SK-N-SH (cell line): ENCODE measurements around the gene RAB34. TPM values are rescaled to one million over a fixed set of nuclear protein-coding genes. Genes with fewer than 3 reads are reported as not detected.

Experiments
- CTCF ChIA-PET: fragments of 300-600, 350-600 bp; formaldehyde crosslinking; extraction: SDS; loops from one replicate; lab custom pipeline; 2021; lab: Yijun Ruan, JAX
- POLR2A ChIA-PET: fragments of 350-600 bp; sonication (Branson Sonifier 250); formaldehyde crosslinking; extraction: SDS; loops from one replicate; lab custom pipeline; 2020; ENCODE audit warnings: antibody characterized with exemption, inconsistent platforms; lab: Yijun Ruan, JAX
- DNase-seq: peaks from one replicate; pipeline ENCODE4 v3.0.0; 2012
- H2AFZ ChIP-seq: fragments of 200-600 bp; sonication (generic); 2 replicates; pipeline ENCODE4 v1.8.1; 2016; ENCODE audit warnings: antibody characterized with exemption, mild to moderate bottlenecking, low read depth
- H3F3A ChIP-seq: fragments of 200-600 bp; sonication (generic); replicated peaks from 2 replicates; pipeline ENCODE3; 2016; ENCODE audit warnings: antibody characterized with exemption, mild to moderate bottlenecking; ENCODE audit not compliant: insufficient read depth
- H3K27ac ChIP-seq, 2 experiments: fragments of 200-500 bp in 1 of 2; fragments of 200-600 bp in 1 of 2; sonication (Bioruptor generic) in 1 of 2; sonication (generic), shearing (Covaris generic) in 1 of 2; 2 replicates each; pipeline versions ENCODE4 v1.5.1 to v1.6.1; 2014 to 2016; ENCODE audit warnings: low read depth in 2 of 2, inconsistent platforms in 1 of 2, low read length in 1 of 2, mild to moderate bottlenecking in 1 of 2, mixed read lengths in 1 of 2
- H3K27me3 ChIP-seq: fragments of 200-600 bp; sonication (generic), shearing (Covaris generic); 2 replicates; pipeline ENCODE4 v1.6.1; 2016; ENCODE audit warnings: mixed run types; ENCODE audit not compliant: insufficient read depth
- H3K36me3 ChIP-seq, 2 experiments: fragments of 200-500 bp in 1 of 2; fragments of 200-600 bp in 1 of 2; sonication (Bioruptor generic) in 1 of 2; sonication (generic) in 1 of 2; replicated peaks in 1 of 2; 2 replicates each; pipeline versions ENCODE3 to v1.5.1; 2014 to 2016; ENCODE audit warnings: low read length in 1 of 2, mild to moderate bottlenecking in 1 of 2; ENCODE audit not compliant: insufficient read depth in 2 of 2, control insufficient read depth in 1 of 2
- H3K4me1 ChIP-seq, 2 experiments: fragments of 200-500 bp in 1 of 2; fragments of 200-600 bp in 1 of 2; sonication (Bioruptor generic) in 1 of 2; sonication (generic), shearing (Covaris generic) in 1 of 2; 2 replicates each; pipeline versions ENCODE4 v1.5.1 to v1.6.1; 2014 to 2016; ENCODE audit warnings: low read depth in 1 of 2, low read length in 1 of 2, mixed run types in 1 of 2; ENCODE audit not compliant: insufficient read depth in 2 of 2, control insufficient read depth in 1 of 2
- H3K4me2 ChIP-seq: fragments of 200-600 bp; sonication (generic), shearing (Covaris generic); 2 replicates; pipeline ENCODE4 v1.6.1; 2017; ENCODE audit warnings: mixed run types
- H3K4me3 ChIP-seq, 2 experiments: fragments of 200-500 bp in 1 of 2; fragments of 200-600 bp in 1 of 2; sonication (Bioruptor generic) in 1 of 2; sonication (generic), shearing (Covaris generic) in 1 of 2; 2 replicates each; pipeline versions ENCODE4 v1.5.1 to v1.8.1; 2014 to 2016; ENCODE audit warnings: low read depth in 2 of 2, inconsistent platforms in 1 of 2, low read length in 1 of 2, mild to moderate bottlenecking in 1 of 2, mixed read lengths in 1 of 2, moderate library complexity in 1 of 2
- H3K79me2 ChIP-seq: fragments of 200-600 bp; sonication (generic); 2 replicates; pipeline ENCODE4 v1.8.1; 2017; ENCODE audit warnings: mild to moderate bottlenecking; ENCODE audit not compliant: insufficient read depth
- H3K9ac ChIP-seq: fragments of 200-600 bp; sonication (generic); 2 replicates; pipeline ENCODE4 v1.6.1; 2017; ENCODE audit warnings: mixed run types
- H3K9me2 ChIP-seq: fragments of 200-600 bp; sonication (generic); 2 replicates; pipeline ENCODE4 v1.6.1; 2017; ENCODE audit warnings: mixed run types
- H3K9me3 ChIP-seq: fragments of 200-600 bp; sonication (generic); 2 replicates; pipeline ENCODE4 v1.6.1; 2017; ENCODE audit warnings: mixed run types, mild to moderate bottlenecking, moderate library complexity
- H4K20me1 ChIP-seq: fragments of 200-600 bp; sonication (generic); 2 replicates; pipeline ENCODE4 v1.6.1; 2017; ENCODE audit warnings: mild to moderate bottlenecking, mixed run types; ENCODE audit not compliant: insufficient read depth
- ELF1 ChIP-seq: IDR thresholded peaks from 2 replicates; pipeline ENCODE4 v1.4.0; 2012
- EZH2phosphoT487 ChIP-seq: fragments of 200-600 bp; sonication (generic); IDR thresholded peaks from 2 replicates; pipeline ENCODE4 v1.6.1; 2017; ENCODE audit warnings: low read depth, mixed run types, mild to moderate bottlenecking, antibody characterized with exemption, moderate library complexity, borderline replicate concordance
- FOSL2 ChIP-seq: IDR thresholded peaks from 2 replicates; pipeline ENCODE4 v1.4.0; 2012; ENCODE audit warnings: low read depth, mild to moderate bottlenecking, moderate library complexity, borderline replicate concordance
- FOXJ3 ChIP-seq: sonication (generic); formaldehyde crosslinking; IDR thresholded peaks from 2 replicates; pipeline ENCODE4 v1.5.1; 2020; ENCODE audit warnings: mild to moderate bottlenecking, missing genetic modification reagents
- GABPA ChIP-seq: IDR thresholded peaks from 2 replicates; pipeline ENCODE4 v1.4.0; 2012; ENCODE audit warnings: low read depth, mild to moderate bottlenecking
- MXI1 ChIP-seq: IDR thresholded peaks from 2 replicates; pipeline ENCODE4 v1.6.1; 2012; ENCODE audit warnings: mild to moderate bottlenecking, low read depth, low read length, improper control_type of control experiment
- NFIC ChIP-seq: IDR thresholded peaks from 2 replicates; pipeline ENCODE4 v1.4.0; 2012; ENCODE audit warnings: borderline replicate concordance
- RCOR1 ChIP-seq: fragments of 150-350 bp; IDR thresholded peaks from 2 replicates; pipeline ENCODE4 v1.6.1; 2017; ENCODE audit warnings: antibody characterized with exemption, low read length
- SIN3A ChIP-seq: IDR thresholded peaks from 2 replicates; pipeline ENCODE4 v1.6.1; 2012; ENCODE audit warnings: low read depth, mild to moderate bottlenecking, low read length, moderate library complexity, borderline replicate concordance
- TAF1 ChIP-seq: IDR thresholded peaks from 2 replicates; pipeline ENCODE4 v1.6.1; 2012; ENCODE audit warnings: low read depth, mild to moderate bottlenecking, low read length, moderate library complexity, borderline replicate concordance
- TCF12 ChIP-seq: IDR thresholded peaks from 2 replicates; pipeline ENCODE4 v1.4.0; 2012
- USF1 ChIP-seq: IDR thresholded peaks from 2 replicates; pipeline ENCODE4 v1.4.0; 2012; ENCODE audit warnings: low read depth, borderline replicate concordance
- USF2 ChIP-seq: fragments of 150-350 bp; IDR thresholded peaks from 2 replicates; pipeline ENCODE4 v1.6.1; 2017; ENCODE audit warnings: antibody characterized with exemption, low read length, low read depth, borderline replicate concordance
- YY1 ChIP-seq: IDR thresholded peaks from 2 replicates; pipeline ENCODE4 v1.4.0; 2012; ENCODE audit warnings: low read depth, mild to moderate bottlenecking
- ZBTB33 ChIP-seq: IDR thresholded peaks from 2 replicates; pipeline ENCODE4 v1.4.0; 2012; ENCODE audit warnings: low read depth, borderline replicate concordance
- WGBS: methylation state at CpG from one replicate; pipeline ENCODE4 v1.1.6; 2017; ENCODE audit warnings: low lambda C conversion rate; 5-methylcytosine and 5-hydroxymethylcytosine counted together
- polyA plus RNA-seq, 3 experiments: library from polyadenylated mRNA; depleted of rRNA; stranded (reverse); fragments of >200 nt; gene quantifications; 2 replicates each; pipeline ENCODE4 v1.2.3, GENCODE V29; 2012

Gene RAB34
- polyA plus RNA-seq, 1 of the 3 experiments (the other 2 are of a cell fraction), result 0.18 TPM

GRCh38 chr17:28718333-28719020 is 809 bp upstream of the RAB34 start (continued):
- TF ChIP-seq ZBTB33, result no peak
- no peak for TF ChIP-seq TCF12
- no peak for TF ChIP-seq YY1

GRCh38 chr17:28716740-28717577 is 709 bp downstream of the RAB34 start:
- Histone ChIP-seq H3F3A (peaks cover 28% of the 10 kb centered on the region), H3K9me2 (no peaks in the 10 kb centered on the region), H2AFZ (no peak overlapping the region), H4K20me1 (peaks cover 13% of the 10 kb centered on the region), H3K9me3 (no peaks in the 10 kb centered on the region), H3K27ac (no peak overlapping the region), H3K27me3 (no peaks in the 10 kb centered on the region), H3K79me2 (peaks cover 23% of the 10 kb centered on the region), H3K36me3 (peaks cover 9 to 18% of the 10 kb centered on the region in 2 experiments), H3K4me3 (no peak overlapping the region), H3K4me2 (no peak overlapping the region), H3K4me1 (peaks cover 0 to 5% of the 10 kb centered on the region in 2 experiments; a peak in 2 of 4 replicates), H3K9ac (no peak overlapping the region)
- WGBS, result 85% methylated on average over 49 of the region's 63 CpGs
- TF ChIP-seq FOSL2 (no peak), MXI1 (no peak), NFIC (no peak)
- CTCF ChIA-PET, result interaction anchor here (1.5 kb wide), 2 partner anchors 9 to 47 kb away, joined by 3 to 12 read pairs; partner anchors contain the start of gene TLCD1
- no peak for DNase-seq
- POLR2A ChIA-PET, result no interaction called here

GRCh38 chr17:28715217-28715616 is 2.5 kb downstream of the RAB34 start:
- H3K36me3 ChIP-seq, result peaks cover 0 to under 1% of the 10 kb centered on the region in 2 experiments
- 69% methylated on average over 1 of the region's 2 CpGs for WGBS
- POLR2A ChIA-PET, result no interaction called here
- no peak overlapping the region for H3K4me2 ChIP-seq
- no peaks in the 10 kb centered on the region for H3K9me3 ChIP-seq
- no peaks in the 10 kb centered on the region for H3K9me2 ChIP-seq
- peaks cover 0 to 2% of the 10 kb centered on the region in 2 experiments; a peak in 2 of 4 replicates for H3K4me1 ChIP-seq
- no peak overlapping the region for H3K4me3 ChIP-seq
- H3K27me3 ChIP-seq, result no peaks in the 10 kb centered on the region
- peaks cover 19% of the 10 kb centered on the region for H3F3A ChIP-seq
- H3K9ac ChIP-seq, result no peak overlapping the region
- H4K20me1 ChIP-seq, result no peaks in the 10 kb centered on the region
- no peak for DNase-seq
- no peak for TF ChIP-seq EZH2phosphoT487
- TF ChIP-seq TAF1, result no peak
- no peak for TF ChIP-seq USF1
- no peak for TF ChIP-seq FOXJ3
- TF ChIP-seq GABPA, result no peak
- TF ChIP-seq USF2, result no peak
- TF ChIP-seq SIN3A, result no peak
- no peak for TF ChIP-seq RCOR1
- no peak for TF ChIP-seq ZBTB33
- no peak for TF ChIP-seq ELF1
- H2AFZ ChIP-seq, result no peak overlapping the region
- H3K79me2 ChIP-seq, result peaks cover 5% of the 10 kb centered on the region
- CTCF ChIA-PET, result interaction anchor here (0.9 to 1.5 kb wide), 2 partner anchors 35 to 48 kb away, joined by 3 to 4 read pairs; no protein-coding TSS in a partner anchor
- no peak overlapping the region for H3K27ac ChIP-seq
